Keratinocyte (primary cell): ENCODE measurements around the gene ACAP2. TPM values are rescaled to one million over a fixed set of nuclear protein-coding genes. Genes with fewer than 3 reads are reported as not detected.
"Not testable (repeated sequence)": the region's sequence is repeated elsewhere in the genome, so short reads cannot be mapped to it uniquely, and the experiment has no call there.

Experiments used
- DNase-seq: peaks from one replicate; pipeline ENCODE4 v3.0.0-alpha.2; 2011; ENCODE audit warnings: low read depth, missing footprints, low spot score
- FAIRE-seq: peaks from 2 replicates; lab custom pipeline; 2011; peaks lifted over from hg19 to GRCh38; lab: Jason Lieb, UNC
- H2AFZ ChIP-seq: 2 replicates; pipeline ENCODE4 v1.6.0; 2012; ENCODE audit warnings: low read length, control low read depth, inconsistent platforms; ENCODE audit not compliant: control insufficient read depth
- H3K27ac ChIP-seq: 2 replicates; pipeline ENCODE4 v1.5.1; 2011; ENCODE audit warnings: low read length; ENCODE audit not compliant: control insufficient read depth, insufficient read depth
- H3K27me3 ChIP-seq: 3 replicates; pipeline ENCODE4 v1.6.0; 2011; ENCODE audit warnings: low read length; ENCODE audit not compliant: control insufficient read depth, insufficient read depth; ENCODE audit errors: extremely low read depth
- H3K36me3 ChIP-seq, 2 experiments: 2 replicates in 1 of 2; 3 replicates in 1 of 2; pipeline ENCODE4 v1.5.1; 2011; ENCODE audit warnings: low read length in 2 of 2, mild to moderate bottlenecking in 1 of 2; ENCODE audit not compliant: control insufficient read depth in 2 of 2, insufficient read depth in 2 of 2; ENCODE audit errors: extremely low read depth in 1 of 2
- H3K4me1 ChIP-seq: 3 replicates; pipeline ENCODE4 v1.5.1; 2011; ENCODE audit warnings: low read length; ENCODE audit not compliant: control insufficient read depth, insufficient read depth; ENCODE audit errors: extremely low read depth
- H3K4me2 ChIP-seq: 3 replicates; pipeline ENCODE4 v1.6.0; 2011; ENCODE audit warnings: low read depth, low read length; ENCODE audit not compliant: control insufficient read depth, insufficient read depth; ENCODE audit errors: extremely low read depth
- H3K4me3 ChIP-seq, 3 experiments: fragments of 200-600 bp in 1 of 3; sonication (generic) in 1 of 3; 2 replicates in 2 of 3; 3 replicates in 1 of 3; pipeline ENCODE4 v1.5.1; 2011 to 2016; ENCODE audit warnings: low read length in 3 of 3, mild to moderate bottlenecking in 3 of 3, control low read depth in 2 of 3, inconsistent platforms in 1 of 3, low read depth in 1 of 3, mixed read lengths in 1 of 3, mixed run types in 1 of 3, moderate library complexity in 1 of 3; ENCODE audit not compliant: control insufficient read depth in 2 of 3, insufficient read depth in 2 of 3; ENCODE audit errors: extremely low read depth in 1 of 3
- H3K79me2 ChIP-seq: 2 replicates; pipeline ENCODE4 v1.6.0; 2012; ENCODE audit warnings: low read length; ENCODE audit not compliant: control insufficient read depth, insufficient read depth
- H3K9ac ChIP-seq: 3 replicates; pipeline ENCODE4 v1.6.0; 2011; ENCODE audit warnings: low read length; ENCODE audit not compliant: control insufficient read depth, insufficient read depth; ENCODE audit errors: extremely low read depth
- H3K9me1 ChIP-seq: 3 replicates; pipeline ENCODE4 v1.6.0; 2011; ENCODE audit warnings: low read length; ENCODE audit not compliant: control insufficient read depth, insufficient read depth; ENCODE audit errors: extremely low read depth
- H3K9me3 ChIP-seq: 2 replicates; pipeline ENCODE4 v1.5.1; 2012; ENCODE audit warnings: low read depth, low read length; ENCODE audit not compliant: control insufficient read depth
- H4K20me1 ChIP-seq: 3 replicates; pipeline ENCODE4 v1.6.0; 2011; ENCODE audit warnings: low read length; ENCODE audit not compliant: control insufficient read depth, insufficient read depth; ENCODE audit errors: extremely low read depth
- CTCF ChIP-seq, 3 experiments: IDR thresholded peaks in 1 of 3; conservative IDR thresholded peaks in 1 of 3; optimal IDR thresholded peaks in 1 of 3; 2 replicates in 2 of 3; 3 replicates in 1 of 3; pipeline versions ENCODE3 to v1.5.1; 2011; ENCODE audit warnings: low read length in 3 of 3, mild to moderate bottlenecking in 3 of 3, moderate library complexity in 2 of 3, control low read depth in 1 of 3, inconsistent platforms in 1 of 3; ENCODE audit not compliant: insufficient read depth in 2 of 3; ENCODE audit errors: extremely low read depth in 1 of 3
- EZH2 ChIP-seq: IDR thresholded peaks from one replicate; pipeline ENCODE4 v1.6.1; 2012; ENCODE audit warnings: inconsistent platforms, mild to moderate bottlenecking, low read length, moderate library complexity
- dilution Hi-C: fragments of 300-500 bp; cut with MboI; formaldehyde crosslinking; loops from one replicate; pipeline ENCODE4 v1.7.0; 2020; ENCODE audit warnings: low sequenced_read_pairs; ENCODE audit not compliant: extremely low pct_ligation_motif_present
- polyA plus RNA-seq, 5 experiments: library from polyadenylated mRNA; depleted of rRNA in 3 of 5; stranded (reverse) in 3 of 5; stranded (forward) in 1 of 5; unstranded in 1 of 5; fragments of >200 nt; gene quantifications; 1 replicate in 1 of 5; 2 replicates in 3 of 5; 3 replicates in 1 of 5; pipeline versions ENCODE4 v1.2.1 to v1.2.3, GENCODE V29; 2011 to 2012; ENCODE audit warnings: missing spikeins in 2 of 5, low read depth in 1 of 5, low replicate concordance in 1 of 5

The ACAP2 gene
- polyA plus RNA-seq, 1 donor (not counting 4 experiments of a cell fraction or from before 2014, with no cell fraction given): 23.5 TPM

- Histone ChIP-seq H3K4me3 (no peak overlapping the region), H4K20me1 (no peaks in the 10 kb centered on the region), H3K9me1 (no peaks in the 10 kb centered on the region), H3K79me2 (no peaks in the 10 kb centered on the region), H3K9ac (no peak overlapping the region), H3K27ac (no peak overlapping the region), H3K36me3 (no peaks in the 10 kb centered on the region), H3K4me1 (no peaks in the 10 kb centered on the region), H3K9me3 (no peaks in the 10 kb centered on the region), H3K4me2 (no peak overlapping the region), H3K27me3 (no peaks in the 10 kb centered on the region), H2AFZ (no peak overlapping the region)
- DNase-seq (no peak), FAIRE-seq (no peak)
- dilution Hi-C loops: no loop called here
- TF ChIP-seq CTCF (optimal IDR thresholded peaks at IDR 0.05 in 1 of 3, IDR thresholded peaks at IDR 0.05 in 1 of 3, conservative IDR thresholded peaks at IDR 0.05 in 1 of 3; ENCODE audit: extremely low read depth in 1 of 3, insufficient read depth in 2 of 3, low read length in 3 of 3) (no peak), EZH2 (no peak)
Measured at GRCh38 chr3:195467641-195468390, 25.0 kb upstream of the ACAP2 start.

GRCh38 chr3:195466251-195466650 is 23.4 kb upstream of the ACAP2 start:
- no peak overlapping the region for H3K4me3 ChIP-seq
- dilution Hi-C loops: no loop called here
- H3K79me2 ChIP-seq: no peaks in the 10 kb centered on the region
- no peak for TF ChIP-seq EZH2
- TF ChIP-seq CTCF (optimal IDR thresholded peaks at IDR 0.05 in 1 of 3, IDR thresholded peaks at IDR 0.05 in 1 of 3, conservative IDR thresholded peaks at IDR 0.05 in 1 of 3; ENCODE audit: extremely low read depth in 1 of 3, insufficient read depth in 2 of 3, low read length in 3 of 3): no peak
- H3K36me3 ChIP-seq: no peaks in the 10 kb centered on the region
- no peak overlapping the region for H3K9ac ChIP-seq
- no peak for DNase-seq
- peaks cover 4% of the 10 kb centered on the region for H3K27me3 ChIP-seq
- no peaks in the 10 kb centered on the region for H4K20me1 ChIP-seq
- no peak overlapping the region for H3K4me2 ChIP-seq
- H3K9me3 ChIP-seq: no peaks in the 10 kb centered on the region
- H2AFZ ChIP-seq: no peak overlapping the region
- H3K9me1 ChIP-seq: no peaks in the 10 kb centered on the region
- no peak overlapping the region for H3K27ac ChIP-seq
- no peak for FAIRE-seq
- H3K4me1 ChIP-seq: no peaks in the 10 kb centered on the region

GRCh38 chr3:195462922-195463321 is 20.1 kb upstream of the ACAP2 start:
- H3K4me2 ChIP-seq, H3K9me3 ChIP-seq, H3K9me1 ChIP-seq, H3K79me2 ChIP-seq, H4K20me1 ChIP-seq, H3K27me3 ChIP-seq, H3K4me3 ChIP-seq, FAIRE-seq, H3K9ac ChIP-seq, H3K27ac ChIP-seq, DNase-seq, H3K4me1 ChIP-seq, H2AFZ ChIP-seq, H3K36me3 ChIP-seq, dilution Hi-C loops: not testable (repeated sequence)
